Right lobe of liver (tissue), 4 donors: ENCODE measurements around the gene TMEM205.

Source experiments
- POLR2A ChIP-seq: fragments of 450-650 bp; IDR thresholded peaks from one replicate; pipeline ENCODE4 v1.6.1; 2017; ENCODE audit warnings: antibody characterized with exemption, mild to moderate bottlenecking
- TF ChIP-seq, protein P1 (sequence below), 4 donors: fragments of 200-600 bp in 3 of 4; fragments of 450-650 bp in 1 of 4; IDR thresholded peaks; one replicate each; pipeline versions ENCODE4 v1.5.1 to v1.8.0; 2016 to 2022; ENCODE audit warnings: antibody characterized with exemption in 4 of 4, mild to moderate bottlenecking in 2 of 4
- donor health status: DM: no; HTN: no; CAD: no.
- donor health status: DM: no; HTN: no; CAD: no.
- donor health status: DM: no; HTN: yes; CAD: no.

DNA sequence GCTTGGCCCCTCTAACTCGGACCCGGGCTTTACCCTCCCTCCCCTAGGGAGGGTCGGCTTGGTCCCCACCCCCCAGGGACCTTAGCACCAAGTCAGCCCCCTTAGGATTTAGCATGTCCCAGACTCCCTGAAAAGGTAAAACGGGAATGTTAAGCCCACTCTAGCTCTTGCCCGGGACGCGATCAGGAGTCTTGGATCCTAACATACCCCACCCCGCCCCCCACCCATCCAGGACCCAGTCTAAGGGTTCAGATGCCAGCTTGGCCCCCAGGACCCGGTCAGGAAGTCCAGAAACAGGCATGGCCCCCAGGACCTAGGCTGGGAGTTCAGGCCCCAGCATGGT lies 37.6 kb upstream of the TMEM205 start:
- TF ChIP-seq, protein P1, sequence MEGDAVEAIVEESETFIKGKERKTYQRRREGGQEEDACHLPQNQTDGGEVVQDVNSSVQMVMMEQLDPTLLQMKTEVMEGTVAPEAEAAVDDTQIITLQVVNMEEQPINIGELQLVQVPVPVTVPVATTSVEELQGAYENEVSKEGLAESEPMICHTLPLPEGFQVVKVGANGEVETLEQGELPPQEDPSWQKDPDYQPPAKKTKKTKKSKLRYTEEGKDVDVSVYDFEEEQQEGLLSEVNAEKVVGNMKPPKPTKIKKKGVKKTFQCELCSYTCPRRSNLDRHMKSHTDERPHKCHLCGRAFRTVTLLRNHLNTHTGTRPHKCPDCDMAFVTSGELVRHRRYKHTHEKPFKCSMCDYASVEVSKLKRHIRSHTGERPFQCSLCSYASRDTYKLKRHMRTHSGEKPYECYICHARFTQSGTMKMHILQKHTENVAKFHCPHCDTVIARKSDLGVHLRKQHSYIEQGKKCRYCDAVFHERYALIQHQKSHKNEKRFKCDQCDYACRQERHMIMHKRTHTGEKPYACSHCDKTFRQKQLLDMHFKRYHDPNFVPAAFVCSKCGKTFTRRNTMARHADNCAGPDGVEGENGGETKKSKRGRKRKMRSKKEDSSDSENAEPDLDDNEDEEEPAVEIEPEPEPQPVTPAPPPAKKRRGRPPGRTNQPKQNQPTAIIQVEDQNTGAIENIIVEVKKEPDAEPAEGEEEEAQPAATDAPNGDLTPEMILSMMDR (IDR thresholded peaks at IDR 0.05), result no peak
- no peak for TF ChIP-seq POLR2A
